PC-3 (cell line): ENCODE results near the gene ZAP70. TPM values are rescaled to one million over a fixed set of nuclear protein-coding genes. Genes with fewer than 3 reads are reported as not detected.

Experiments used
- ATAC-seq: fragments of 200-7000 bp; cut with Tn5 transposase; 2 replicates; pipeline ENCODE4 v1.9.1; 2020; ENCODE audit warnings: mild to moderate bottlenecking, moderate library complexity
- BruUV-seq: library from RNA; stranded (reverse); fragments of 400-500 nt; replicated peaks from 2 replicates; lab custom pipeline; 2021; lab: Mats Ljungman, UMichigan
- CTCF ChIA-PET: fragments of 300-600 bp; sonication (Branson Sonifier 250); formaldehyde crosslinking; loops from one replicate; lab custom pipeline; 2022; ENCODE audit warnings: antibody characterized with exemption; lab: Charles Lee
- POLR2A ChIA-PET: fragments of 300-600 bp; sonication (Branson Sonifier 250); formaldehyde crosslinking; loops from one replicate; lab custom pipeline; 2022; ENCODE audit warnings: antibody characterized with exemption; ENCODE audit not compliant: unreplicated experiment; lab: Charles Lee
- DNase-seq: peaks from one replicate; pipeline ENCODE4 v3.0.0-alpha.2; 2015
- H2AFZ ChIP-seq: fragments of 300-600 bp; sonication (generic); 2 replicates; pipeline ENCODE4 v1.6.0; 2016; ENCODE audit warnings: antibody characterized with exemption, low read length
- H3F3A ChIP-seq: fragments of 300-600 bp; sonication (generic); one replicate; pipeline ENCODE4 v1.6.0; 2017; ENCODE audit warnings: antibody characterized with exemption, low read length, control low read depth, mild to moderate bottlenecking; ENCODE audit not compliant: unreplicated experiment
- H3K27ac ChIP-seq: fragments of 300-600 bp; sonication (generic); 2 replicates; pipeline ENCODE4 v1.5.1; 2016; ENCODE audit warnings: mild to moderate bottlenecking, low read length
- H3K27me3 ChIP-seq: fragments of 300-600 bp; sonication (generic); 2 replicates; pipeline ENCODE4 v1.6.1; 2016; ENCODE audit warnings: low read length, mixed read lengths
- H3K36me3 ChIP-seq: fragments of 300-600 bp; sonication (generic); 2 replicates; pipeline ENCODE4 v1.6.1; 2016; ENCODE audit warnings: low read depth, mixed run types, low read length, mixed read lengths
- H3K4me1 ChIP-seq: fragments of 300-600 bp; sonication (generic); 2 replicates; pipeline ENCODE4 v1.5.1; 2016; ENCODE audit warnings: low read length; ENCODE audit not compliant: insufficient read depth
- H3K4me2 ChIP-seq: fragments of 300-600 bp; sonication (generic); 2 replicates; pipeline ENCODE4 v1.6.0; 2016; ENCODE audit warnings: low read length
- H3K4me3 ChIP-seq: fragments of 300-600 bp; sonication (generic); 2 replicates; pipeline ENCODE4 v1.5.1; 2016; ENCODE audit warnings: mild to moderate bottlenecking, low read length, mixed read lengths
- H3K79me2 ChIP-seq: fragments of 300-600 bp; sonication (generic); 2 replicates; pipeline ENCODE4 v1.6.1; 2017; ENCODE audit warnings: low read length, mixed read lengths
- H3K9ac ChIP-seq: fragments of 300-600 bp; sonication (generic); 2 replicates; pipeline ENCODE4 v1.6.0; 2016; ENCODE audit warnings: mild to moderate bottlenecking, low read length
- H3K9me2 ChIP-seq: fragments of 300-600 bp; sonication (generic); replicated peaks from 2 replicates; pipeline ENCODE4 v1.6.1; 2016; ENCODE audit warnings: mixed run types, low read length, mixed read lengths
- H3K9me3 ChIP-seq: fragments of 300-600 bp; sonication (generic); 2 replicates; pipeline ENCODE4 v1.6.1; 2016; ENCODE audit warnings: low read length, mixed read lengths
- H4K20me1 ChIP-seq: fragments of 300-600 bp; sonication (generic); 2 replicates; pipeline ENCODE4 v1.6.1; 2016; ENCODE audit warnings: low read length, mixed read lengths
- CTCF ChIP-seq: fragments of 300-600 bp; sonication (generic); conservative IDR thresholded peaks from 2 replicates; pipeline ENCODE4 v1.5.1; 2017; ENCODE audit warnings: antibody characterized with exemption, low read depth, mild to moderate bottlenecking, low read length
- EZH2 ChIP-seq: fragments of 300-600 bp; sonication (generic); IDR thresholded peaks from one replicate; pipeline ENCODE4 v1.6.1; 2017; ENCODE audit warnings: antibody characterized with exemption, mild to moderate bottlenecking, low read length; ENCODE audit not compliant: unreplicated experiment
- EZH2phosphoT487 ChIP-seq: fragments of 300-600 bp; sonication (generic); IDR thresholded peaks from 2 replicates; pipeline ENCODE4 v1.6.1; 2018; ENCODE audit warnings: mild to moderate bottlenecking, antibody characterized with exemption, low read length, borderline replicate concordance
- intact Hi-C: fragments of 100-400 bp; cut with micrococcal nuclease; formaldehyde crosslinking; loops from 2 replicates; pipeline ENCODE4 v1.9.0; 2023
- total RNA-seq: library from RNA; depleted of rRNA; stranded (reverse); fragments of >200 nt; gene quantifications from 2 replicates; pipeline ENCODE4 v1.2.3, GENCODE V29; 2014

The ZAP70 gene
- total RNA-seq, 1 experiment from 2014 or later = not detected

DNA sequence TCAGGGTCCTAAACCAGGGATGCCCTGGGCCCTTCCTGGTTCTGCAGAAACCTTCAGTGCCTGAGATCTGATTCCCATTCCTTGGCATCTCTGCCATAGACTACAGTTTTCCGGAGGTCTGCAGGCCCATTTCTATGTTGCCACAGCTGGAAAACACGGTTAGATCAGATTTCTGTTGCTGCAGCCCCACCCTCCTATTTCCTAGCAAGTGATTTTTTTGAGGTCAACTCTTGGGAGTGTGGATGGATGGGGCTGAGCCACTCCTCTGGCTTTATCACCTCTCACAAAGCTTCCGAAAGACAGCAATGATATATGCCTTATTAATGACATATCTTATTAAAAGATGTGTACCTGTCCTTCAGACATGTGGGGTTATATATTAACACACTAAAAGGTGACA lies 56.3 kb downstream of the ZAP70 start:
- intact Hi-C loops = no loop called here
- H3K36me3 ChIP-seq = peaks cover 18% of the 10 kb centered on the region

GRCh38 chr2:97770445-97770844 lies 57.1 kb downstream of the ZAP70 start:
- Histone ChIP-seq H3K4me2 (no peak overlapping the region), H3K27me3 (no peaks in the 10 kb centered on the region), H4K20me1 (no peaks in the 10 kb centered on the region), H3K36me3 (peaks cover 18% of the 10 kb centered on the region), H3K9ac (no peak overlapping the region), H3F3A (no peaks in the 10 kb centered on the region), H3K4me1 (no peaks in the 10 kb centered on the region), H3K9me3 (no peaks in the 10 kb centered on the region), H2AFZ (no peak overlapping the region), H3K79me2 (no peaks in the 10 kb centered on the region), H3K9me2 (no peaks in the 10 kb centered on the region), H3K4me3 (no peak overlapping the region), H3K27ac (no peak overlapping the region)
- no TSS peak for BruUV-seq
- ChIA-PET CTCF (no interaction called here), POLR2A (no interaction called here)
- intact Hi-C loops = no loop called here
- TF ChIP-seq CTCF = no peak
- TF ChIP-seq EZH2 = no peak
- no peak for TF ChIP-seq EZH2phosphoT487
- ATAC-seq (no peak), DNase-seq (no peak)

More for the DNA sequence above, 56.3 kb downstream of the ZAP70 start:
- Histone ChIP-seq H3K4me1 (no peaks in the 10 kb centered on the region), H3K27me3 (no peaks in the 10 kb centered on the region), H4K20me1 (no peaks in the 10 kb centered on the region), H2AFZ (no peak overlapping the region), H3K9me3 (no peaks in the 10 kb centered on the region), H3F3A (no peaks in the 10 kb centered on the region), H3K4me3 (no peak overlapping the region), H3K9me2 (no peaks in the 10 kb centered on the region), H3K9ac (no peak overlapping the region), H3K27ac (no peak overlapping the region), H3K4me2 (no peak overlapping the region), H3K79me2 (no peaks in the 10 kb centered on the region)
- BruUV-seq = no TSS peak
- ATAC-seq (no peak), DNase-seq (no peak)
- TF ChIP-seq EZH2phosphoT487 (no peak), EZH2 (no peak), CTCF (no peak)
- POLR2A ChIA-PET = no interaction called here
- CTCF ChIA-PET = no interaction called here

DNA sequence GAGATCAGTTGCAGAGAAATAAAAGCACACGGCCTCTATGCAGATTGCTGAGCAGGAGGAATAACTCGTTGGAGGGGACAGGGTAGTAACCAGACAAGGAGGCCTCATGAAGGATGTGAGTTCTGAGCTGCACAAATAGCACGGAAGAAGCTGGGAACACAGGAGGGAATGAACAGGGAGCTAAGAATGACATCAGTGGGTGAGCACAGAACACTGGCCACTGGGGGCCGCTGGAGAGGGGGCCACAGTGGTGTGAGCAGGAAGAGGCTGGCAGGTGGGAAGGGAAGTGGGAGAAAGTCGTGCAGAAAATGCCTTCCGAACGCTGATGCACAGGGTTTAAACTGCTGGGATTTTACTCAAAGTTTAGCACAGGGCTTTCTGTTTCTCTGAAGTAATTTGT lies 61.0 kb downstream of the ZAP70 start:
- intact Hi-C loops = no loop called here
- H3K9ac ChIP-seq = no peak overlapping the region
- no peaks in the 10 kb centered on the region for H4K20me1 ChIP-seq
- H3K9me3 ChIP-seq = no peaks in the 10 kb centered on the region
- H2AFZ ChIP-seq = no peak overlapping the region
- no peaks in the 10 kb centered on the region for H3K4me1 ChIP-seq
- DNase-seq (peak; percentile 32), ATAC-seq (peak; percentile 80)
- TF ChIP-seq EZH2 (no peak), CTCF (peak; percentile 69)
- no peaks in the 10 kb centered on the region for H3K27me3 ChIP-seq
- H3K79me2 ChIP-seq = no peaks in the 10 kb centered on the region
- H3K9me2 ChIP-seq = no peaks in the 10 kb centered on the region
- ChIA-PET POLR2A (no interaction called here), CTCF (interaction anchor here (0.6 to 1.0 kb wide), 3 partner anchors 11 to 312 kb away, joined by 3 read pairs; no protein-coding TSS in a partner anchor)
- H3K4me3 ChIP-seq = no peak overlapping the region
- no peak overlapping the region for H3K27ac ChIP-seq
- no peak overlapping the region for H3K4me2 ChIP-seq
- no TSS peak for BruUV-seq
- H3F3A ChIP-seq = no peaks in the 10 kb centered on the region
- H3K36me3 ChIP-seq = peaks cover 14% of the 10 kb centered on the region
